HG03575 (cell line): Measurements from ENCODE around the gene ZNF280A.

ENCODE experiments used
- ATAC-seq: cut with Tn5 transposase; IDR thresholded peaks from one replicate; pipeline ENCODE4 v1.9.1; 2021; ENCODE audit not compliant: unreplicated experiment, insufficient number of reproducible peaks, low FRiP score; ENCODE audit errors: extremely low read depth

Gene ZNF280A, protein sequence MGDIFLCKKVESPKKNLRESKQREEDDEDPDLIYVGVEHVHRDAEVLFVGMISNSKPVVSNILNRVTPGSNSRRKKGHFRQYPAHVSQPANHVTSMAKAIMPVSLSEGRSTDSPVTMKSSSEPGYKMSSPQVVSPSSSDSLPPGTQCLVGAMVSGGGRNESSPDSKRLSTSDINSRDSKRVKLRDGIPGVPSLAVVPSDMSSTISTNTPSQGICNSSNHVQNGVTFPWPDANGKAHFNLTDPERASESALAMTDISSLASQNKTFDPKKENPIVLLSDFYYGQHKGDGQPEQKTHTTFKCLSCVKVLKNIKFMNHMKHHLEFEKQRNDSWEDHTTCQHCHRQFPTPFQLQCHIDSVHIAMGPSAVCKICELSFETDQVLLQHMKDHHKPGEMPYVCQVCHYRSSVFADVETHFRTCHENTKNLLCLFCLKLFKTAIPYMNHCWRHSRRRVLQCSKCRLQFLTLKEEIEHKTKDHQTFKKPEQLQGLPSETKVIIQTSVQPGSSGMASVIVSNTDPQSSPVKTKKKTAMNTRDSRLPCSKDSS

DNA sequence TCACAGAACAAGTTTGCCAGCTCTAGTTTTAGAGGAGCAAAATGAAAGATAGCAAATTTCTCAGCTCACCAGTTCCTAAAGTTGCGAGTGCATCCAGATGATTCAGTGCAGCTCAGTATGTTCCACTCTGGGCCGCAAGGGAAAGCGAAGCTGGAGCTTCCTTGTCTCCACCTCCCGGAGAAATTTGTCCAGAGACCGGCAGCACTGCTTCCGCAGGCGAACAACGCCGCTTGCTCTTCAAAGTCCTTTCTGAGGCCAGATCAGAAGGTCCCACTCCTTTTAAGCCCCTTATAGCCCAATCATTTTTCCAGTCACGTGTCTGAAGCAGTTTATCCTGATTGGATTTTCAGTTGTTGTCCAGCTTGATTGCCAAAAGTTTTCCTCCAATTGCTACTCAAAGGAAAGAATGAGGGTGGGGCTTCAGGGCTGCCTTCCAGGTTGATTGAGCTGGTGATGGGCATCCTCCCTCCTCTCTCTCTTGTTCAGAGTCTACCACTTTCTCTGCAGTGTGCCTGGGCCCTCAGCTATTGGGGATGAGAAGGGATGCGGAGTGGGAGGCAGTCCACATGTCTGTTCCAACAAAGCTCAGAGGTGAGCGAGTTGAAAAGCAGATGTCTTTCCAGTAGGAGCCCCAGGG lies at the start of gene ZNF280A:
Gene ZNF280A, minus strand, starts transcription at position 251 of the 637 bp plus-strand sequence. CDS start 4,640 bp downstream, outside the sequence.
- no peak for ATAC-seq

DNA sequence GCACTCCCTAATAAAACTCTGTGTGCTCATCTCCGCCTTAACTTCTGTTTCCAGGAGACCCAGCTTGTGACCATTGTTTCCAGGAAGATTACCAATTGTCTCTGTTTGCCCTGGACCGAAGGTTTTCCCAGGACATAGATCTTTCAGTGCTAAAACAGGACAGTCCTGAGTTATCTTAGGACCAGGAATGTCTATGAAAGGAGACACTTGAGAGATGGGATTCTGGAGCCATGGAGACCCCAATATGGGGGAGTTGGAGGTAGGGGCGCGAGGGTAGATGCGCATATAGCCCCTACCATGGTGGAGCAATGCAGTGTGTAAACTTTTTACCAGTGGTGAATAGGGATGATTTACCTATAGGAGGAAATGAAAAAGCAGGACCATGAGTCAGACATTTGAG lies 49.1 kb upstream of the ZNF280A start:
- ATAC-seq = no peak

DNA sequence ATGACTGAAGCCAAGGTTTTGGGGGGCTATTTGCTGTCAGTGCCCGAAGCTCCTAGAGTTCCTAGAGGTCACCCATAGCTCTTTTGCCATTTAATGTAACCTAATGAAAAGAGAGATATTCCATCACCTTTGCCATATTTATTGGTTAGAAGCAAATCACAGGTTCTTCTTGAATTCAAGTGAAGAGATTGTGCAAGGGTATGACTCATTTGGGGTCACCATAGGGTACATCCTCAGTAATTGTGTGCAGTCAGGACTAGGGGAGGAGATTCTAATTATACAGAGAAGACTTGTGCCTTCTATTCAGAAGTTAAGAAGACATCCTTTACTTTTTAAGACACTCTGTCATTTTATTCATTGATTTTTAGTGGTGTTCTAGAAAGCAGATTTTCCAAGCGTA lies 45.9 kb upstream of the ZNF280A start:
- ATAC-seq = no peak

DNA sequence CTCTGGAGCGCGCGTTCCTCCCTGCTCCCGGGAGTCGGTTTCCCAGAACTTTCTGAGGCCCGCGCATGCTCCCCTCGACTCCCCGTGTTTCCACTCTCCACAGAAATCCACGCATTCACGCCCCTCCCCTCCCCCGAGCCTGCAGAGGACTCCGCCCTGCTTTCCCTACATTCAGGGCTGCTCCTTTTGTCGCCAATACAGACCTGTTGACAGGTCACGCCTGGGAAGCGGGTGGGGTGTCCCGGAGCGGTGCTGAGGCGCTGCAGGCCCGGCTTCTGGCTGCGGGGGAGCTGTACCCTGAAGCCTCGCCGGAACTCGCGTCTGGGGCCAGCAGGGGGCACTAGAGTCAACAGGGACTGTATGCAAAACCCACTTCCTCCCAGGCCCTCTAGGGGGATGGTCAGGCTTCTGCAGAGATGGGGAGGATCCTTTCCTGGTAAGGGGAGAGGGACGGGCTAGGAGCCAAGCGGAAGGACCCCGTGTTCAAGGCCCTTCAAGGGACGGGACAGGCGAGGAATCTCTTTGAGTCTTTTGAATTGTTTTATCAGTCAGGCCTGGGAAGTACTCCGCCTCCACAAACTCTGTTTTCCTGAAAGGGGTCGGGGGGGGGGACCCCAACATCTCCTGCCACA lies 39.0 kb upstream of the ZNF280A start, which contains the start of gene PRAME:
Gene PRAME, minus strand, starts transcription at position 294 of the 632 bp plus-strand sequence. CDS start 2,433 bp downstream, outside the sequence.
- no peak for ATAC-seq

DNA sequence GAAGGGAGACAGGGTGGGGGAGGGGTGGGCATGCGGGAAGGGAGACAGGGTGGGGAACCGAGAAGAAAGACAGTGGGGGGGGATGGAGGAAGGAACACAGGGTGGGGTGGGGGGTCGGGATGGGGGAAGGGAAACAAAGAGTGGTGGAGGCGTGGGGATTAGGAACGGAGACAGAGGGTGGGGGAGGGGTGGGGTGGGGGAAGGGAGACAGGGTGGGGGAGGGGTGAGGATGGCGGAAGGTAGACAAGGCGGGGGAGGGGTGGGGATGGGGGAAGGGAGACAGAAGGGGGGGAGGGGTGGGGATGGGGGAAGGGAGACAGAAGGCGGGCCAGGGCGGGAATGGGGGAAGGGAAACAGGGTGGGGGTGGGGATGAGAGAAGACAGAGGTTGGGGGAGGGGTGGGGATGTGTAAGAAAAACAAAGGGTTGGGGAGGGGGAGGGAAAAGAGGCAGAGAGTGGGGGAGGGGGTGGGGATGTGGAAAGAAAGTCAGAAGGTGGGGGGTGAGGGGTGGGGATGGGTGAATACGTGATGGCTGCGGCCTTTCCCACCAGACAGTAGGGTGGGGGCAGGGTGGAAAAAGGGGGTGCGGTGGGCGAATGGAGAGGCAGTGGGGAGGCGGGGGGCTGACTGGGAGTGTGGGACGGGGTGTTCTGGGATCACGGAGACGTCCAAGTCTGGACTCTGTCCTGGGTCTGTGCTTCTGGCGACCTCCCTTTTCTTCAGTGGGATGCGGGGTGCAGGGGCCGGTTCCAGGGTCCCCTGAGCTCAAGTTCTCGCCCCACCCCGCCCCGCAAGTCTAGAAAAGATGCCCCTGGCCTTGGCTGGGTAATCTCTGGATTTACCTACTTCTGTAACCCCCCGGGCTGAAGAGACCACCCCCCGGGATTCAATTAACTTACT lies 38.3 kb upstream of the ZNF280A start:
- ATAC-seq = no peak

DNA sequence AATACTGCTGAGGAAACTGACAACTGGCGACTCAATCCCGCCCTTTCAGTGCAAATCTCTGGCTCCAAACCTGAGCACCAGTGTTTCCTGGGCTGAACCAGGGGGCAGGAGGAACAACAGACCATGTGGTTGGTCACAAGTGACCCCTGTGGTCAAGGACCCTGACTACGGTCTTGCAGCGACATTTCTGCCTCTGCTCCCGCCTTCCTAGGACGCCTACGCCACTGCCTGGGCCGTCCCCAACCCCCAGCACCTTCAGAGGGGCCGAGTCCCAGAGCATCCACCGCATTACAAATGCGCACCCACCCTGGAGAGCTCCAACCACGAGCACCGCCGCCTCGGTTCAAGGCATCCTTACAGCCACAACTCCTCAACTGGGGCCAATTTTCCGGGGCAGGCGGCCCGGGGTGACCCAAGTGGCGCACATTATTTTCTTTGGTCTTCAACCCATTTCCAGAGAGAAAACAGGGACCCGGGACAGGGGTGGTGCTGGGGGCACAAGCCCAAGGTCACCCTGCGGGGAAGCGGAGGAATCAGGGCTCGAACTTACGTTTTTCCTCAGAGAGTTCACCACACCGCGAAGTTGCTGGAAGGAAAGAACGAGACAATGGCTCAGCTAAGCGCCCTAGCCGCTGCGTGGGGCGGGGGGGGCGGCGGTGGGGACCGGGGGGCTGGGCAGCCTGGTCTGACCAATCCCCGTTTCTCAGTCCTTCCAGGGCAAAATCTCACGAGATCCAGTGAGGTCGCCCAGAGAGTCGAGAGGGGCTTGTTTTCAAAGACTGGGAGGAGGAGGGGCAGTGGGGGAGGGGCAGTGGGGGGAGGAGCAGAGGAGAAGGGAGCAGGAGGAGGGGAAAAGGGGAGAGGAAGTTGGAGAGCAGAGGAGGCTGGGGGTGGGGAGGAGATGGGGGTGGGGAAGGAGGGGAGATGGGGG lies 37.2 kb upstream of the ZNF280A start:
- ATAC-seq = no peak

DNA sequence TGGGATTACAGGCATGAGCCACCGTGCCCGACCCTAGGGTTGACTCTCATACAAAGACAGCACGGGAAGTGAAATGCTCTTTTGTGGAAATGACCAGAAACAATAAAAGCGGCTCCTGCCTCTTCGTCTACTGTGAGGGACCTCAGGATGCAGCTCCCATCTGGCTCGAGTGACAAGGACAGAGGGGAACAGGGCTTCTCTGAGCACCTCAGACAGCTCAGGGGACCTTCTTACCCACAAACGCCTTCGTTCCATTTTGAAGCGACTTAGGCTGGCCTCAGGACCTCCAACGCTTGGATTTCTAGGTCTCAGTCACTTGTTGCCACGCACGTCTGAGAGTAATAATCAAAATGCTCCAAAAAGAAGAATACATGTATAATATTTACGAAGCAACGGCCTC lies 36.5 kb upstream of the ZNF280A start:
- ATAC-seq = no peak

DNA sequence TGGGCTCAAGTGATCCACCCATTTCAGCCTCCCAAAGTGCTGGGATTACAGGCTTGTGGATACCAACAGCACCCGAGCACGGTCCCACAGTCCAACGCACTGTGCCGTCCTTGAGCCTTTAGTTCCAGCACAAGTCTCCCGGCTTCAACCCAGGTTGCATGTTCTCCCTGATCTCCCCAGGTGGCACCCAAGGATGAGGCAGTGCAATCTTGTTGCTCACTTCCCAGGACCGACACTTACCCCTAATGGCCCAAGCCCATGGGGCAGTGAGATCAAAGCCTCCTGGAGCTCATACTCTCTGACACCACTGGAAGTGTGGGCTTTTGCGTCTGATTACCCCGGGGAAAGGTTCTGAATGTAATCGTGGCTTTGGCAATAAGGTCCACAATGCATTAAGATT lies 35.5 kb upstream of the ZNF280A start:
- ATAC-seq = no peak

DNA sequence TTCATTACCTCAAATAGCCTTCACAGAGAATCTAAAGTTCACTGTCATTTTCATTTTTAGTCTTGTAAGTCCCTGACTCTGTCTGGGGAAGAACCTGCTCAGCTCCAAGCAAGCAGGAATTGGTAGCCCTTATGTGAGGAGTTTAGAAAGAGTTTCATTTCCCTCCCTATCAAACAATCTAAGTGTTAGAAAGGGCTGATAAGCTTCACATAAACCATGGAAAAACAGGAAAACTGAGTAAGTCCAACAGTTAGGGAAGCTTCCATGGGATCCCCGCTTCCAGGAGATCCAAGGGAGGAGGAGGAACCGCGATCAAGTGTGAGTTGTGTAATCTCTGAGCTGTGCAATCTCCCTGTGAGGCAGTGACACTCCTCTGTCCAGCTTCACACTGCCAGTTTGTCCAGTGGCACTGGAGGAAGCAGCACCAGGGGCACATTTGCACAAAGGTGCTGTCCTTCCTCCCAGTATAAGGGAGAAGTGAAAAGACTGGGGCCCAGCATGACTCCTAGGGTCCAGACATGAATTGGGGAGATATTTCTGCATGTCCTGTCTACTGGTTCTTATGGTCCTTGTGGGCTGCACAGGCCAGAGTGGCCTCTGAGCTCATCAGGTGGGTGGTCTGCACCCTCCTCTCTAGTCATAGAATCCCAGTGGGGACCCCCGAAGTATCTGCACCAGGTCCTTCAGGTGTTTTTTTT lies 34.7 kb upstream of the ZNF280A start:
- ATAC-seq = no peak

DNA sequence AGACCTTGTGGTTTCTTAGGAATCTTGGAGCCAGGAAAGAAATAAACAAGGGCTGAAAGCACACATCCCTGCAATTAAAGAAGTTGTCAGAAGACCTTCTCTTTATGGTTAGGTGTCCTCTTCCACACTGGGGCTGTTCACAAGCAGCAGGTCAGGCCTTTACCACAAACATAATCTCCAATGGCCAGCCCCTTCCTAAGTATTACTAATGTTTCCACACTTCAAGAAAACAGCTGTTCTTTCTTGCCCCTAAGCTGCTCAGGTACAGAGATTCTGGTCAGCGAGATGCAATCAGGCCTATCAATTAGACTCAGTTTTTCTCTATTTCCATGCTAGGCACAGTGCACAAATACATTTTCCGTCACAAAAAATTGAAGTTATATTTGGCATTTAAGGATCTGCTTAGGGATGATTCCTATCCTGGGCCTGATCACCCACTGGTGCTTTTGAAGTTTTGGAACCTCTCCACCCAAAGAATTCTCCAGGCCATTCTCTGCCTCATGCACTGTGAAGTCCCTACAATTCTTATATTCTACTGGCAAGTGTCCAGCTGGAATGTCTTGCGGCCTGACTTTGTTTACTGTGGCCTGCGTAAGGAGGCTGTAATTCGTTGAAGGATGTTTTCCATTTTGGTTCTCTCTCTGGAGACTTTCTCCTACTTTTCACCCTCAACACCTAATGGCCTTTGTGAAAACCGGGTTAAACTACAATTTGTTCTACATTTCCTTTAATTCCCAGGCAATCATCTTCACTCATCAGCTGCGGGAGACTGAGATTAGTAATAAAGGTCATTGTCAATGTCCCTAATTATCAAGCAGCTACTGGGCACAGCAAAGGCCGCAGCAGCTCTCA lies 33.9 kb upstream of the ZNF280A start:
- ATAC-seq = no peak

DNA sequence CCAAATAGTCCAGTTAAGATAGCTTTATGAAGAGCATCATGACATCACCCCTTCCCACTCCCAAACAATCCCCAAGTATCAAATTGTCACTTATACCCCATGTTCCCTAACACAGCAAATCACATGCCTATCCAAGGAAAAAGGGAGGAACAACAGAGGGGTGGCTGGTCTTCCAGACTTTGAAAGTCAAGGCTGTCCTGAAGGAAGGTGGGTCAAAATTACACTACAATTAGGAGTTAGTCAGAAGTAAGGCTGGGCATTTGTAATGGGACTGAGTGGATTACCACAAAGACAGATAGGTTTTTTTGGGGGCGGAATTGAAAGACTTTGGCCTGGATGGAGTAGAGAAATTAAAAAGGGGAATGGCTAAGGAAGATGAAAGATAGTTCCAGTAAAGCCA lies 33.1 kb upstream of the ZNF280A start:
- ATAC-seq = no peak

DNA sequence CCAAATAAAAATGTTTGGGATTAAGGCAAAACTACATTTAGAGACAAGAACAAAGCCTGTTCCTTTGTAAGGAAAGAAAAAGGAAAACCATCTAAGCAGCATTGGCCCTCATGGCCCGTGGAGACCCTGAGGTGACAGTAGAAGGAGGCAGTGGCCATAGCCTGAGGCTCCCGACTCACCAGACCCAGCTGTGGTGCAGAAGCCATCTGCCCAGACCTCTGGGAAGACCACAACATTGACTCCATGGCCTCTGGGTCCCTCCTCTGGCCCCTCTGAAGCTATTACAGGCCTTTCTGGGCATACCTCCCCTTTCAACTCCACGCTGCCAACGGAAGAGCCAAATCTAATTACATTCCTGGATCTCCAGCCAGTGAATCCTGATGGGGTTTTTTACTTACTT lies 32.6 kb upstream of the ZNF280A start:
- ATAC-seq = no peak

DNA sequence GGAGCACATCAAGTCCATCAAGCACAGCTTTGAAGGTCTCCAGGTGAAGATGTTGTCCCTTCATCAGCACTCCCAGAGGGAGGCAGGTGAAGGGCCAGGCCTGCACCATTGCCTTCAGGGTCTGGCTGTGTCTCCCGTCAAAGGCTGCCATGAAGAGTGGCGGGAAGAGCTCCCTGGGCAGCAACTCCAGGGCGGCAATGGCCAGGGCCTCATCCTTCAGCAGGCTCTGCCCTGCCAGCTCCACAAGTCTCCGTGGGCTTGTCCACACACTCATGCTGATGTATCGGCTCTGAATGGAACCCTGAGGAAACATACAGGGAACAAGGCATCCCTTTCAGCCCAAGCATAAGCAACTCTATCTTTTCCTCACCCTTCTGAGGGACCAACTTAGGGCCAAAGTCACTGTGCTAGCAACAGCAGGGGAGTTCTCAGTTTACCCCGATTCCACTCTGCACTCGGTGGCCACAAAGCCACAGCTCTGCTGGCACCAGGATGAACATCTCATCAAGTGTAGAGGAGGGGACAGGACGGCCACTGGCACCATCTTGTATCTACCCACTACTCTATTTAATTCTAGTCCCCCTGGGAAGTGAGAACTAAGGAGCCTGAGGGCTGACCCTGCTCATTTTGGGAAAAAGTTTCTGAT lies 30.8 kb upstream of the ZNF280A start:
- ATAC-seq = no peak

DNA sequence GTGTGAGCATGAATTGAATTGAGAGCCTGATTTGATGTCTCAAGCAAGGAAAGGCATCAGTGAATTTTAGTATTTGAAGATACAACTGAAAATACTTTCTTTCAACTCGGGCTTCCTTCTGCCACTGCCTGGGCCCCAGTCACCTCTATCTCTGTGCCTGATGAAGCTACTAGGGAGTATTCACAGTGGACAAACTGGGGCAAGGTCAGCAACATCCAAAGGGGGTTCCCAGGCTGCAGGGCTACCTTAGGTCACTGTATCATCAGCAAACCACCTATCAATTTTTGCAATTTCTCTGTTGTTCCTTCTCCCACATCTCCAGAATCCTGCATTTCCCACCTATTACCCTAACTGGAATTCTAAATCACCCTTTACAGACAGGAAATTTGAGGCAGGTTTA lies 28.8 kb upstream of the ZNF280A start:
- ATAC-seq = no peak

DNA sequence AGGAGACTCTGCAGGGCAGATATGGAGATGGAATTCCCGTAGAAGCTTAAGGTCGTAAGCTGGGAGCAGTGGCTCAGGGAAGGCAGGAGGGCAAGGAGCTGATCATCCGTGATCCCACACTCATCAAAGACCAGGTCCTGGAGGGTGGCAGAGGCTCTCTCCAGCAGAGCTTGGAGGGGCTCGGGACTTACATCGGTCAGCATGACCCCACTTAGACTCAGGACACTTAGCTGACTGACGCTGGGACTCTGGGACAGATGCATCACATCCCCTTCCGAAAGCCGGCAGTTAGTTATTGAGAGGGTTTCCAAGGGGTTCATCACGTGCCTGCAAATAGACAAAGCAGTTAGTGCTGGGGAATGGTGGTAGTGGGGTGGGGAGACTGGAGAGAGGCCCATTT lies 28.2 kb upstream of the ZNF280A start:
- no peak for ATAC-seq

DNA sequence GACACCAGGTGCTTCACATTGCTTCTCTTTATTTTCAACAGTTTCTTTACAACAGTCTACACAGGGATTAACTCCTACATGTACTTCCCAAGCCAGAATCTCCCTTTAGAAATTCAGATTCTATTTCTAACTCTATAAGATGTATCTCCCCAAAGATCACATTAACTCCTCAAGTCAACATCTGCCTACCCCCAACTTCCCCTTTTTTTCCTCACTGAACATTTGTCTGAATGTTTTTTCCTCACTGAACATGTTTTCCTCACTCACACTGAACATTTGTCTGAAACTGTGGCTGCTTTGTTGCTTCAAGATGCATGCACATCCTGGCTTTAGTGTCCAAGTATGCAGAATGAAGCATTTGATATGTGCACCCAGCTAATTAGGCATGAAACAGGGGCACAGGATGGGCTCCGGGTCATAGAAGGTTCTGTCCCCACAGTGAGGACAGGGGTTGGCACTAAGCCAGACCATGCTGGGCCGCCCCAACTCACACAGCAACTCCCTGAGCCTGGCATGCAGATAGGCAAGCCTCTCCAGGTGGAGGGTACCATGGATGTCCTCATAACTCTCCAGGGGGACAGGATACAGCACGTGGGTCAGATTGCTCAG lies 27.7 kb upstream of the ZNF280A start:
- no peak for ATAC-seq
